K562 (cell line): ENCODE results near the gene SLC20A1. TPM values are rescaled to one million over a fixed set of nuclear protein-coding genes. Genes with fewer than 3 reads are reported as not detected.

Experiments
- E2F1 ChIP-seq: sonication (generic); formaldehyde crosslinking; IDR thresholded peaks from 2 replicates; pipeline ENCODE4 v1.8.1; 2023; ENCODE audit warnings: mild to moderate bottlenecking, missing genetic modification reagents, moderate library complexity
- E2F3 ChIP-seq: fragments of 250-450 bp; sonication (Bioruptor Pico); IDR thresholded peaks from 2 replicates; pipeline ENCODE4 v1.4.0; 2020; ENCODE audit warnings: mild to moderate bottlenecking
- FOXK2 ChIP-seq, 2 experiments: fragments of 450-650 bp; IDR thresholded peaks in 1 of 2; conservative IDR thresholded peaks in 1 of 2; 2 replicates each; pipeline ENCODE4 v1.6.1; 2016; ENCODE audit warnings: low read depth in 2 of 2, mild to moderate bottlenecking in 1 of 2
- GTF2E2 ChIP-seq: fragments of 200-800 bp; sonication (Bioruptor generic); IDR thresholded peaks from 2 replicates; pipeline ENCODE4 v1.6.1; 2016; ENCODE audit warnings: missing genetic modification characterization, missing compliant biosample characterization
- KDM5B ChIP-seq: fragments of 200-600 bp; sonication (generic); IDR thresholded peaks from 2 replicates; pipeline ENCODE4 v1.6.1; 2012; ENCODE audit warnings: low read depth, mild to moderate bottlenecking, moderate library complexity, low read length, control low read depth, inconsistent platforms; ENCODE audit not compliant: insufficient replicate concordance
- KLF13 ChIP-seq: fragments of 450-650 bp; IDR thresholded peaks from 2 replicates; pipeline ENCODE4 v1.6.1; 2016; ENCODE audit warnings: missing genetic modification characterization, low read depth, mild to moderate bottlenecking, missing compliant biosample characterization, moderate library complexity, borderline replicate concordance
- NFIC ChIP-seq: fragments of 450-650 bp; IDR thresholded peaks from 2 replicates; pipeline ENCODE4 v1.6.1; 2017; ENCODE audit warnings: mild to moderate bottlenecking, inconsistent platforms
- NRF1 ChIP-seq, 2 experiments: fragments of 450-650 bp; IDR thresholded peaks in 1 of 2; conservative IDR thresholded peaks in 1 of 2; 2 replicates each; pipeline ENCODE4 v1.6.1; 2014; ENCODE audit warnings: mild to moderate bottlenecking in 2 of 2
- RBFOX2 ChIP-seq: fragments of 200-400 bp; formaldehyde crosslinking; IDR thresholded peaks from 2 replicates; pipeline ENCODE4 v1.6.1; 2017; ENCODE audit warnings: low read depth, mild to moderate bottlenecking, low read length, moderate library complexity
- REST ChIP-seq, 2 experiments: fragments of 450-650 bp; formaldehyde crosslinking in 1 of 2; IDR thresholded peaks; 2 replicates each; pipeline versions ENCODE4 v1.4.0 to v1.6.1; 2014 to 2020; ENCODE audit warnings: mild to moderate bottlenecking in 2 of 2, borderline replicate concordance in 1 of 2, low read depth in 1 of 2
- SMC3 ChIP-seq: conservative IDR thresholded peaks from 2 replicates; pipeline ENCODE4 v1.6.1; 2011; ENCODE audit warnings: low read depth, low read length, improper control_type of control experiment; ENCODE audit not compliant: insufficient read depth
- TCFL5 ChIP-seq: fragments of 250-450 bp; sonication (Bioruptor Pico); conservative IDR thresholded peaks from 2 replicates; pipeline ENCODE4 v1.6.1; 2021; ENCODE audit warnings: mild to moderate bottlenecking, moderate library complexity, matching md5 sums
- THRAP3 ChIP-seq: fragments of 450-650 bp; IDR thresholded peaks from 2 replicates; pipeline ENCODE4 v1.6.1; 2016; ENCODE audit warnings: mild to moderate bottlenecking, inconsistent platforms, borderline replicate concordance
- XRCC5 ChIP-seq: fragments of 200-400 bp; formaldehyde crosslinking; IDR thresholded peaks from 2 replicates; pipeline ENCODE4 v1.6.1; 2017; ENCODE audit warnings: low read depth, mild to moderate bottlenecking, low read length
- ZNF512 ChIP-seq: IDR thresholded peaks from 2 replicates; pipeline ENCODE4 v1.6.1; 2016; ENCODE audit warnings: missing genetic modification characterization, missing compliant biosample characterization
- ZNF695 ChIP-seq: fragments of 450-650 bp; formaldehyde crosslinking; IDR thresholded peaks from 2 replicates; pipeline ENCODE4 v1.4.0; 2020; ENCODE audit warnings: mild to moderate bottlenecking, moderate library complexity
- polyA plus RNA-seq, 8 experiments: library from polyadenylated mRNA; depleted of rRNA in 4 of 8; stranded (reverse) in 5 of 8; unstranded in 3 of 8; fragments of >200 nt; fragmentation: Nextera tagmentation in 2 of 8; fragmentation: Illumina TruSeq in 1 of 8; extraction: Ambion mirVana in 2 of 8; extraction: Trizol in 1 of 8; gene quantifications; 2 replicates each; pipeline versions ENCODE4 v1.2.1 to v1.2.3, GENCODE V29; 2011 to 2014; ENCODE audit warnings: inconsistent platforms in 1 of 8, missing spikeins in 1 of 8
- total RNA-seq, 7 experiments: library from RNA; depleted of rRNA in 6 of 7; stranded (reverse); fragments of >200 nt in 6 of 7; fragmentation: Illumina TruSeq in 2 of 7; extraction: Trizol in 2 of 7; gene quantifications; 2 replicates each; pipeline versions ENCODE4 v1.2.1 to v1.2.3, GENCODE V29; 2011 to 2021; ENCODE audit warnings: low replicate concordance in 1 of 7

The SLC20A1 gene
- total and polyA plus RNA-seq, 9 of the 15 experiments (the other 6 are each of a cell fraction or from before 2014, with no cell fraction given): 53.8 to 150 (median 74.7) TPM

- peak; percentile 65 for TF ChIP-seq REST (IDR thresholded peaks at IDR 0.05; ENCODE audit: borderline replicate concordance)
- no peak for TF ChIP-seq REST (CRISPR knock-in tag; IDR thresholded peaks at IDR 0.05; ENCODE audit: low read depth)
- TF ChIP-seq SMC3: peak; percentile 46
- TF ChIP-seq ZNF512: no peak
- TF ChIP-seq E2F1 (CRISPR knock-in tag): 0 out of 2 replicates have a peak, but pooled peaks have one; percentile 7
- peak; percentile 47; the same call in 1 of the 2 replicates for TF ChIP-seq E2F3 (CRISPR knock-in tag)
- TF ChIP-seq XRCC5: peak; percentile 86
- TF ChIP-seq KLF13 (tag): peak; percentile 81
- no peak for TF ChIP-seq ZNF695 (CRISPR knock-in tag)
- TF ChIP-seq NRF1 (conservative IDR thresholded peaks at IDR 0.05 in 1 of 2, IDR thresholded peaks at IDR 0.05 in 1 of 2): peak in 1 of 2 experiments; percentile 76
- peak; percentile 37 for TF ChIP-seq NFIC
- TF ChIP-seq THRAP3: no peak
- peak; percentile 89 for TF ChIP-seq GTF2E2
- no peak for TF ChIP-seq TCFL5
- TF ChIP-seq FOXK2 (conservative IDR thresholded peaks at IDR 0.05 in 1 of 2, IDR thresholded peaks at IDR 0.05 in 1 of 2; ENCODE audit: low read depth in 2 of 2): peak in 1 of 2 experiments; percentile 50; a peak in 2 of 4 replicates
- peak; percentile 96 for TF ChIP-seq KDM5B
- peak; percentile 100 for TF ChIP-seq RBFOX2
These were observed at the start of gene SLC20A1 (continued) for GRCh38 chr2:112645310-112646101.
